ENCODE data around the gene ALG12. TPM values are rescaled to one million over a fixed set of nuclear protein-coding genes. Genes with fewer than 3 reads are reported as not detected.

ALG12 gene
- total and polyA plus RNA-seq, 2 of the 13 experiments (the other 11 are each of a cell fraction or from before 2014, with no cell fraction given) = 7.8 to 15.8 TPM

DNA sequence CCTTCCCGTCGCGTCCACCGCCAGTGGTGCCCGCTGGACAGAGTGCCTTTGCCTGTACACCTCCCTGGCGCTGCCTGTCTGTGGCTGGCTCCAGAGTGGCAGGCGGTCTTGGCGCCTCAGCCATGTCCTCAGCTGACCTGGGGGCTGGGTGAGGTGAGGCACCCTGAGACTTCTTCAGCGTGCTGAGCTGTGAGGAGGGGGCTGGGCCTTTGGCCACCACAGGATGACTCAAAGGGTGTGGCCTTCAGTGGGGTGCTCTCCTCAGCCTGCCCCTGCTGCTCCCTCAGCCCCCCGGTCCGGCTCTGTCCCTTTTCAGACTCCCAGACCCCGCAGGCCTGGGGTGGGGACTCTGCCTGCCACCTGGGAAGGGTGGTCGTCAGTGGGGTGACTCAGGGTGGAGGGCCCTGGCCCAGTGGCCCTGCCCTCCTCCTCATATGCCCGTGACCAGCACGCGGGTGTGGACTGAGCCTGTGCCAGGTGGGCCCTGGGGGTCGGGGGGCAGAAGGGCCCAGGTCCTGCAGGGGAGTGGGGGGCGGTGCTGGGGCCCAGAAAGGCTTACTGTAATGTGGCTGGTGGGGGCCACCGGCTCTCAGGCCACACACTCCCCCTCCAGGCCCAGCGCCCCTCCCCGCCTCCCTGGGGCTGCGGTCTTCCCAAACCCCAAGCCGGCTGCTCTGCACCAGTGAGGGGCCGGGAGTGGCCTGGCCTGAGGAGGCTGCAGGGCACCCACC is 16.1 kb upstream of the ALG12 start:
- no peak overlapping the region for H2AFZ ChIP-seq (ENCODE audit: low read length)
- 0% methylated on average over 1 of the region's 24 CpGs for WGBS (ENCODE audit: low lambda C conversion rate)
- peaks cover 81% of the 10 kb centered on the region for H3K4me1 ChIP-seq (ENCODE audit: insufficient read depth, low read length)
- in situ Hi-C loops (cut with HindIII; ENCODE audit: extremely low pct_ligation_motif_present, low pct_unique_long_range_greater_than_20kb) = loop anchor here (5.0 kb wide), 3 partner anchors 33 to 98 kb away; no protein-coding TSS in a partner anchor
- H3K79me2 ChIP-seq (ENCODE audit: insufficient read depth, low read length) = no peaks in the 10 kb centered on the region
- peak overlapping the region; percentile 76 for H3K4me2 ChIP-seq (ENCODE audit: low read depth, low read length)
- peak overlapping the region; percentile 65 for H3K9ac ChIP-seq (ENCODE audit: insufficient read depth, low read depth, low read length)
- no TSS peak for BruUV-seq (replicated peaks)
- peak; percentile 15 for ATAC-seq
- intact Hi-C loops (cut with micrococcal nuclease; ENCODE audit: unreplicated experiment) = loop anchor here (5.0 kb wide), 1 partner anchor 33 kb away; no protein-coding TSS in a partner anchor
- H4K20me1 ChIP-seq (ENCODE audit: insufficient read depth, low read length) = no peaks in the 10 kb centered on the region
- no peak for FAIRE-seq
- no peak overlapping the region for H3K27ac ChIP-seq (ENCODE audit: extremely low read length, insufficient read depth, low read length)
- no peaks in the 10 kb centered on the region for H3K36me3 ChIP-seq (replicated peaks in 1 of 2; ENCODE audit: control insufficient read depth in 1 of 2, insufficient read depth in 2 of 2, low read length in 2 of 2)
- POLR2A ChIA-PET = interaction anchor here (2.0 to 10.5 kb wide), 6 partner anchors 9 to 36 kb away, joined by 8 to 283 read pairs (median 20); partner anchors contain the start of gene PIM3
- no peak for DNase-seq (ENCODE audit: low spot score)
- H3K4me3 ChIP-seq (replicated peaks in 1 of 3; ENCODE audit: insufficient read depth in 1 of 3, low read depth in 2 of 3, low read length in 3 of 3) = peak overlapping the region; percentile 21 to 65 (median 38); a peak in 5 of 6 replicates
- CTCF ChIA-PET (ENCODE audit: low intra/inter-chr PET ratio, low total read pairs) = no interaction called here
- peaks cover 3 to 10% of the 10 kb centered on the region in 2 experiments; a peak in 4 of 5 replicates for H3K27me3 ChIP-seq (ENCODE audit: control insufficient read depth in 1 of 2, insufficient read depth in 2 of 2, low read length in 2 of 2)
- H3K9me3 ChIP-seq (ENCODE audit: low read length) = no peaks in the 10 kb centered on the region
- TF ChIP-seq SP5 (CRISPR knock-in tag; IDR thresholded peaks at IDR 0.05; ENCODE audit: borderline replicate concordance, low read depth) (peak; percentile 23; the same call in 1 of the 2 replicates), BCL6 (CRISPR knock-in tag; IDR thresholded peaks at IDR 0.05) (0 out of 2 replicates have a peak, but pooled peaks have one; percentile 23), SPEN (CRISPR knock-in tag; IDR thresholded peaks at IDR 0.05; ENCODE audit: low read depth) (peak; percentile 3; the same call in 1 of the 2 replicates), GATA4 (IDR thresholded peaks at IDR 0.05; ENCODE audit: borderline replicate concordance, low read depth) (no peak), ZFAT (CRISPR knock-in tag; conservative IDR thresholded peaks at IDR 0.05) (no peak), ZNF567 (CRISPR knock-in tag; IDR thresholded peaks at IDR 0.05; ENCODE audit: borderline replicate concordance) (no peak), ZBTB42 (CRISPR knock-in tag; IDR thresholded peaks at IDR 0.05) (no peak), ZNF33B (CRISPR knock-in tag; IDR thresholded peaks at IDR 0.05) (no peak), SKI (IDR thresholded peaks at IDR 0.05; ENCODE audit: partially characterized antibody) (peak; percentile 31), ZNF317 (CRISPR knock-in tag; IDR thresholded peaks at IDR 0.05) (peak; percentile 15; the same call in 1 of the 2 replicates), ZNF160 (CRISPR knock-in tag; IDR thresholded peaks at IDR 0.05) (no peak), ZNF350 (CRISPR knock-in tag; IDR thresholded peaks at IDR 0.05; ENCODE audit: borderline replicate concordance, low read depth) (0 out of 2 replicates have a peak, but pooled peaks have one; percentile 10), ISX (CRISPR knock-in tag; conservative IDR thresholded peaks at IDR 0.05) (no peak), NR2F6 (IDR thresholded peaks at IDR 0.05) (no peak), NR2F6 (CRISPR knock-in tag; IDR thresholded peaks at IDR 0.05) (0 out of 2 replicates have a peak, but pooled peaks have one; percentile 17), RXRA (CRISPR knock-in tag; IDR thresholded peaks at IDR 0.05) (peak; percentile 88)
- TF ChIP-seq, protein P1, sequence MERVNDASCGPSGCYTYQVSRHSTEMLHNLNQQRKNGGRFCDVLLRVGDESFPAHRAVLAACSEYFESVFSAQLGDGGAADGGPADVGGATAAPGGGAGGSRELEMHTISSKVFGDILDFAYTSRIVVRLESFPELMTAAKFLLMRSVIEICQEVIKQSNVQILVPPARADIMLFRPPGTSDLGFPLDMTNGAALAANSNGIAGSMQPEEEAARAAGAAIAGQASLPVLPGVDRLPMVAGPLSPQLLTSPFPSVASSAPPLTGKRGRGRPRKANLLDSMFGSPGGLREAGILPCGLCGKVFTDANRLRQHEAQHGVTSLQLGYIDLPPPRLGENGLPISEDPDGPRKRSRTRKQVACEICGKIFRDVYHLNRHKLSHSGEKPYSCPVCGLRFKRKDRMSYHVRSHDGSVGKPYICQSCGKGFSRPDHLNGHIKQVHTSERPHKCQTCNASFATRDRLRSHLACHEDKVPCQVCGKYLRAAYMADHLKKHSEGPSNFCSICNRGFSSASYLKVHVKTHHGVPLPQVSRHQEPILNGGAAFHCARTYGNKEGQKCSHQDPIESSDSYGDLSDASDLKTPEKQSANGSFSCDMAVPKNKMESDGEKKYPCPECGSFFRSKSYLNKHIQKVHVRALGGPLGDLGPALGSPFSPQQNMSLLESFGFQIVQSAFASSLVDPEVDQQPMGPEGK (CRISPR knock-in tag; IDR thresholded peaks at IDR 0.05) = peak; percentile 30; the same call in 1 of the 2 replicates
- TF ChIP-seq, protein P2, sequence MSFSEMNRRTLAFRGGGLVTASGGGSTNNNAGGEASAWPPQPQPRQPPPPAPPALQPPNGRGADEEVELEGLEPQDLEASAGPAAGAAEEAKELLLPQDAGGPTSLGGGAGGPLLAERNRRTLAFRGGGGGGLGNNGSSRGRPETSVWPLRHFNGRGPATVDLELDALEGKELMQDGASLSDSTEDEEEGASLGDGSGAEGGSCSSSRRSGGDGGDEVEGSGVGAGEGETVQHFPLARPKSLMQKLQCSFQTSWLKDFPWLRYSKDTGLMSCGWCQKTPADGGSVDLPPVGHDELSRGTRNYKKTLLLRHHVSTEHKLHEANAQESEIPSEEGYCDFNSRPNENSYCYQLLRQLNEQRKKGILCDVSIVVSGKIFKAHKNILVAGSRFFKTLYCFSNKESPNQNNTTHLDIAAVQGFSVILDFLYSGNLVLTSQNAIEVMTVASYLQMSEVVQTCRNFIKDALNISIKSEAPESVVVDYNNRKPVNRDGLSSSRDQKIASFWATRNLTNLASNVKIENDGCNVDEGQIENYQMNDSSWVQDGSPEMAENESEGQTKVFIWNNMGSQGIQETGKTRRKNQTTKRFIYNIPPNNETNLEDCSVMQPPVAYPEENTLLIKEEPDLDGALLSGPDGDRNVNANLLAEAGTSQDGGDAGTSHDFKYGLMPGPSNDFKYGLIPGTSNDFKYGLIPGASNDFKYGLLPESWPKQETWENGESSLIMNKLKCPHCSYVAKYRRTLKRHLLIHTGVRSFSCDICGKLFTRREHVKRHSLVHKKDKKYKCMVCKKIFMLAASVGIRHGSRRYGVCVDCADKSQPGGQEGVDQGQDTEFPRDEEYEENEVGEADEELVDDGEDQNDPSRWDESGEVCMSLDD (CRISPR knock-in tag; IDR thresholded peaks at IDR 0.05; ENCODE audit: borderline replicate concordance) = peak; percentile 67; the same call in 1 of the 2 replicates
- TF ChIP-seq, protein P3, sequence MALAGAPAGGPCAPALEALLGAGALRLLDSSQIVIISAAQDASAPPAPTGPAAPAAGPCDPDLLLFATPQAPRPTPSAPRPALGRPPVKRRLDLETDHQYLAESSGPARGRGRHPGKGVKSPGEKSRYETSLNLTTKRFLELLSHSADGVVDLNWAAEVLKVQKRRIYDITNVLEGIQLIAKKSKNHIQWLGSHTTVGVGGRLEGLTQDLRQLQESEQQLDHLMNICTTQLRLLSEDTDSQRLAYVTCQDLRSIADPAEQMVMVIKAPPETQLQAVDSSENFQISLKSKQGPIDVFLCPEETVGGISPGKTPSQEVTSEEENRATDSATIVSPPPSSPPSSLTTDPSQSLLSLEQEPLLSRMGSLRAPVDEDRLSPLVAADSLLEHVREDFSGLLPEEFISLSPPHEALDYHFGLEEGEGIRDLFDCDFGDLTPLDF (CRISPR knock-in tag; IDR thresholded peaks at IDR 0.05) = no peak
